Neural progenitor cell (in vitro differentiated cells): ENCODE data around the gene FAM131C. TPM values are rescaled to one million over a fixed set of nuclear protein-coding genes. Genes with fewer than 3 reads are reported as not detected.

ENCODE experiments used
- DNase-seq: peaks from one replicate; pipeline ENCODE4 v3.0.0-alpha.2; 2016; ENCODE audit warnings: low spot score
- H2AFZ ChIP-seq: fragments of 200-600 bp; sonication (generic); replicated peaks from 2 replicates; pipeline ENCODE4 v1.6.1; 2016; ENCODE audit warnings: antibody characterized with exemption
- H3F3A ChIP-seq: fragments of 200-600 bp; sonication (generic); 2 replicates; pipeline ENCODE4 v1.6.1; 2016; ENCODE audit warnings: antibody characterized with exemption, low read depth
- H3K27ac ChIP-seq: fragments of 200-600 bp; sonication (generic); 2 replicates; pipeline ENCODE4 v1.5.1; 2016; ENCODE audit warnings: mild to moderate bottlenecking
- H3K27me3 ChIP-seq: fragments of 200-600 bp; sonication (generic); 2 replicates; pipeline ENCODE4 v1.6.1; 2016; ENCODE audit warnings: mild to moderate bottlenecking, moderate library complexity
- H3K36me3 ChIP-seq: fragments of 200-600 bp; sonication (generic); 2 replicates; pipeline ENCODE4 v1.5.1; 2016
- H3K4me1 ChIP-seq: fragments of 200-600 bp; sonication (generic); 2 replicates; pipeline ENCODE4 v1.6.1; 2016; ENCODE audit warnings: mixed run types
- H3K4me2 ChIP-seq: fragments of 200-600 bp; sonication (generic); 2 replicates; pipeline ENCODE4 v1.6.1; 2016
- H3K4me3 ChIP-seq: fragments of 200-600 bp; sonication (generic); 2 replicates; pipeline ENCODE4 v1.5.1; 2016
- H3K79me2 ChIP-seq: fragments of 200-600 bp; sonication (generic); 2 replicates; pipeline ENCODE4 v1.6.1; 2016; ENCODE audit warnings: low read depth
- H3K9ac ChIP-seq: fragments of 200-600 bp; sonication (generic); 2 replicates; pipeline ENCODE4 v1.6.1; 2016
- H3K9me3 ChIP-seq: fragments of 200-600 bp; sonication (generic); 2 replicates; pipeline ENCODE4 v1.5.1; 2016; ENCODE audit warnings: low read depth
- H4K20me1 ChIP-seq: fragments of 200-600 bp; sonication (generic); 2 replicates; pipeline ENCODE4 v1.6.1; 2016; ENCODE audit warnings: low read depth
- H3K27ac Mint-ChIP-seq: 3 replicates; pipeline ENCODE4 v1.8.0; 2021; ENCODE audit warnings: mixed read lengths
- H3K27me3 Mint-ChIP-seq: 2 replicates; pipeline ENCODE4 v1.8.0; 2022; ENCODE audit warnings: low read depth, mild to moderate bottlenecking, inconsistent platforms, moderate library complexity, mixed read lengths; ENCODE audit not compliant: insufficient read depth
- H3K36me3 Mint-ChIP-seq: 3 replicates; pipeline ENCODE4 v1.8.0; 2021; ENCODE audit warnings: mixed read lengths
- H3K4me1 Mint-ChIP-seq: 3 replicates; pipeline ENCODE4 v1.8.0; 2021; ENCODE audit warnings: mixed read lengths
- H3K4me3 Mint-ChIP-seq: 3 replicates; pipeline ENCODE4 v1.8.0; 2021; ENCODE audit warnings: mild to moderate bottlenecking, moderate library complexity, mixed read lengths
- H3K9me3 Mint-ChIP-seq: 3 replicates; pipeline ENCODE4 v1.8.0; 2020; ENCODE audit warnings: mixed read lengths
- CTCF ChIP-seq: fragments of 200-600 bp; sonication (generic); IDR thresholded peaks from 2 replicates; pipeline ENCODE4 v1.5.1; 2017; ENCODE audit warnings: antibody characterized with exemption, mild to moderate bottlenecking
- EZH2 ChIP-seq: fragments of 200-600 bp; sonication (generic); IDR thresholded peaks from 2 replicates; pipeline ENCODE4 v1.6.1; 2017; ENCODE audit warnings: antibody characterized with exemption, mild to moderate bottlenecking, moderate library complexity
- EZH2phosphoT487 ChIP-seq: fragments of 200-600 bp; sonication (generic); IDR thresholded peaks from 2 replicates; pipeline ENCODE4 v1.6.1; 2017; ENCODE audit warnings: antibody characterized with exemption
- total RNA-seq: library from RNA; depleted of rRNA; stranded (reverse); fragments of >200 nt; gene quantifications from 2 replicates; pipeline ENCODE4 v1.2.3, GENCODE V29; 2015; ENCODE audit warnings: low replicate concordance

Gene FAM131C
- total RNA-seq, 1 donor from 2014 or later, result 0.13 TPM

GRCh38 chr1:16018308-16018707 lies 55.1 kb downstream of the FAM131C start:
- H4K20me1 ChIP-seq, result no peaks in the 10 kb centered on the region
- DNase-seq, result no peak
- peaks cover 18% of the 10 kb centered on the region for H3K27me3 Mint-ChIP-seq
- peaks cover under 1% of the 10 kb centered on the region for H3K4me1 ChIP-seq
- H3K4me3 Mint-ChIP-seq, result no peak overlapping the region
- no peak overlapping the region for H2AFZ ChIP-seq
- peak overlapping the region; percentile 76 for H3K27ac Mint-ChIP-seq
- no peaks in the 10 kb centered on the region for H3F3A ChIP-seq
- H3K79me2 ChIP-seq, result no peaks in the 10 kb centered on the region
- H3K4me2 ChIP-seq, result no peak overlapping the region
- H3K27ac ChIP-seq, result no peak overlapping the region
- no peak for TF ChIP-seq EZH2
- no peak for TF ChIP-seq EZH2phosphoT487
- no peak for TF ChIP-seq CTCF
- no peak overlapping the region for H3K4me3 ChIP-seq
- H3K27me3 ChIP-seq, result peaks cover 23% of the 10 kb centered on the region
- H3K36me3 ChIP-seq, result no peaks in the 10 kb centered on the region
- no peak overlapping the region for H3K9ac ChIP-seq
- peaks cover 42% of the 10 kb centered on the region for H3K4me1 Mint-ChIP-seq
- no peaks in the 10 kb centered on the region for H3K9me3 ChIP-seq
- H3K36me3 Mint-ChIP-seq, result no peaks in the 10 kb centered on the region
- no peaks in the 10 kb centered on the region for H3K9me3 Mint-ChIP-seq

- Histone ChIP-seq H4K20me1 (no peaks in the 10 kb centered on the region), H2AFZ (peak within 1 kb of the TSS; percentile 61), H3K4me2 (no peak within 1 kb of the TSS), H3K4me3 (no peak within 1 kb of the TSS), H3F3A (no peaks in the 10 kb centered on the region), H3K36me3 (no peaks in the 10 kb centered on the region), H3K27ac (no peak within 1 kb of the TSS), H3K79me2 (no peaks in the 10 kb centered on the region), H3K9me3 (no peaks in the 10 kb centered on the region), H3K4me1 (peaks cover 6% of the 10 kb centered on the region), H3K9ac (no peak within 1 kb of the TSS), H3K27me3 (peaks cover 29% of the 10 kb centered on the region)
- peak within 1 kb of the TSS; percentile 76 for H3K27ac Mint-ChIP-seq
- peak; percentile 32 for TF ChIP-seq CTCF
- no peak for TF ChIP-seq EZH2
- no peaks in the 10 kb centered on the region for H3K9me3 Mint-ChIP-seq
- H3K4me1 Mint-ChIP-seq, result peaks cover 42% of the 10 kb centered on the region
- peaks cover 18% of the 10 kb centered on the region for H3K27me3 Mint-ChIP-seq
- H3K4me3 Mint-ChIP-seq, result no peak within 1 kb of the TSS
- H3K36me3 Mint-ChIP-seq, result no peaks in the 10 kb centered on the region
- peak; percentile 70 for DNase-seq
Observed at GRCh38 chr1:16017461-16018303, 55.8 kb downstream of the FAM131C start, which contains the start of gene HSPB7. Gene HSPB7 (minus strand): TSS chr1:16018043. CDS start chr1:16017963, 80 bp downstream.

DNA sequence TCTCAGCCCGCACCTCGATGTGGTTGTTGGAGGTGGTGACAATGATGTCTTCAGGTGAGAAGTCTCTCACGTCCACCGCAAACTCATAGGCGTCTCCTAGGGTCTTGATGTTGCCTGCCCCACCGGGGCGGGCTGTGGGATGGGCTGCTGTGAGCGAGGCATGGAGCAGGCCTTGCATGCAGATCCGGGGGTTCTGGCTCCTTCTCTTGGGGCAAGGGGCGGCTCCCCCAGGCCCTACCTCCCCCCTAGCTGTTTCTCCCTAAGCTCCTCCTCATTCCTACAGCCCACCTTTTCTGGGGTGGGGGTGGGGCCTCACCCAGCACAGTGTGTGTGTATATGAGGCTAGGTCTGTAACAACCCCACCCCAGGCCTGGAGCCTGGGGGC lies 56.4 kb downstream of the FAM131C start:
- Histone ChIP-seq H3F3A (no peaks in the 10 kb centered on the region), H3K27me3 (peaks cover 35% of the 10 kb centered on the region), H3K79me2 (no peaks in the 10 kb centered on the region), H2AFZ (no peak overlapping the region), H3K9me3 (no peaks in the 10 kb centered on the region), H3K4me3 (no peak overlapping the region), H4K20me1 (peaks cover 3% of the 10 kb centered on the region), H3K4me1 (peaks cover 9% of the 10 kb centered on the region), H3K27ac (no peak overlapping the region), H3K9ac (no peak overlapping the region), H3K4me2 (no peak overlapping the region), H3K36me3 (no peaks in the 10 kb centered on the region)
- Mint-ChIP-seq H3K27me3 (peaks cover 16% of the 10 kb centered on the region), H3K9me3 (no peaks in the 10 kb centered on the region), H3K27ac (no peak overlapping the region), H3K36me3 (no peaks in the 10 kb centered on the region), H3K4me3 (no peak overlapping the region), H3K4me1 (peaks cover 42% of the 10 kb centered on the region)
- TF ChIP-seq EZH2, result no peak
- TF ChIP-seq CTCF, result no peak
- no peak for TF ChIP-seq EZH2phosphoT487
- DNase-seq, result no peak
